OCI-LY7 (cell line): Measurements from ENCODE around the gene PLCXD1. TPM values are rescaled to one million over a fixed set of nuclear protein-coding genes. Genes with fewer than 3 reads are reported as not detected.
"Not testable (repeated sequence)": the region's sequence is repeated elsewhere in the genome, so short reads cannot be mapped to it uniquely, and the experiment has no call there.

Source experiments
- BruUV-seq: library from RNA; stranded (reverse); fragments of 400-500 nt; replicated peaks from 2 replicates; lab custom pipeline; 2021; lab: Mats Ljungman, UMichigan
- CTCF ChIA-PET: fragments of 300-600 bp; sonication (Branson Sonifier 250); formaldehyde crosslinking; loops from one replicate; lab custom pipeline; 2022; ENCODE audit warnings: antibody characterized with exemption; ENCODE audit not compliant: unreplicated experiment; lab: Charles Lee
- POLR2A ChIA-PET: fragments of 300-600 bp; sonication (Branson Sonifier 250); formaldehyde crosslinking; loops from one replicate; lab custom pipeline; 2022; ENCODE audit warnings: antibody characterized with exemption; lab: Charles Lee
- DNase-seq: peaks from one replicate; pipeline ENCODE4 v3.0.0-alpha.2; 2015; ENCODE audit warnings: low spot score
- H2AFZ ChIP-seq: fragments of 200-600 bp; sonication (generic), shearing (Covaris generic); 2 replicates; pipeline ENCODE4 v1.6.1; 2014; ENCODE audit warnings: mild to moderate bottlenecking, antibody characterized with exemption, low read length, moderate library complexity
- H3K27ac ChIP-seq: fragments of 200-600 bp; sonication (generic); 2 replicates; pipeline ENCODE4 v1.5.1; 2014; ENCODE audit warnings: mixed run types, low read depth, mild to moderate bottlenecking, moderate library complexity, low read length, inconsistent platforms; ENCODE audit not compliant: poor library complexity, severe bottlenecking
- H3K36me3 ChIP-seq: fragments of 200-600 bp; sonication (generic); 2 replicates; pipeline ENCODE4 v1.6.1; 2014; ENCODE audit warnings: mild to moderate bottlenecking, antibody characterized with exemption, low read length, moderate library complexity, mixed read lengths; ENCODE audit not compliant: insufficient read depth
- H3K4me1 ChIP-seq: fragments of 200-600 bp; sonication (generic); 2 replicates; pipeline ENCODE4 v1.5.1; 2014; ENCODE audit warnings: mild to moderate bottlenecking, low read length; ENCODE audit not compliant: insufficient read depth, poor library complexity, severe bottlenecking
- H3K4me2 ChIP-seq: fragments of 200-600 bp; sonication (generic); 2 replicates; pipeline ENCODE4 v1.6.1; 2014; ENCODE audit warnings: mild to moderate bottlenecking, low read length
- H3K4me3 ChIP-seq: fragments of 200-600 bp; sonication (generic); 2 replicates; pipeline ENCODE4 v1.5.1; 2014; ENCODE audit warnings: mild to moderate bottlenecking, low read depth, low read length; ENCODE audit not compliant: poor library complexity, severe bottlenecking
- H3K79me2 ChIP-seq: fragments of 200-600 bp; sonication (generic); 2 replicates; pipeline ENCODE4 v1.6.1; 2016; ENCODE audit warnings: low read depth, mild to moderate bottlenecking, low read length, moderate library complexity, mixed read lengths; ENCODE audit not compliant: insufficient read depth
- H3K9me2 ChIP-seq: fragments of 200-600 bp; sonication (generic); 2 replicates; pipeline ENCODE4 v1.6.1; 2016; ENCODE audit warnings: mild to moderate bottlenecking, low read length, mixed read lengths; ENCODE audit not compliant: insufficient read depth
- H3K9me3 ChIP-seq: fragments of 200-600 bp; sonication (generic); 2 replicates; pipeline ENCODE4 v1.6.1; 2014; ENCODE audit warnings: mild to moderate bottlenecking, mixed run types, low read length, mixed read lengths
- H4K20me1 ChIP-seq: fragments of 200-600 bp; sonication (generic); 2 replicates; pipeline ENCODE4 v1.6.1; 2014; ENCODE audit warnings: mild to moderate bottlenecking, antibody characterized with exemption, low read length, moderate library complexity, mixed read lengths; ENCODE audit not compliant: insufficient read depth
- EZH2phosphoT487 ChIP-seq: fragments of 200-600 bp; sonication (generic); IDR thresholded peaks from 2 replicates; pipeline ENCODE4 v1.6.1; 2018; ENCODE audit warnings: low read depth, borderline replicate concordance, mild to moderate bottlenecking, mixed run types, antibody characterized with exemption, low read length, moderate library complexity, mixed read lengths
- intact Hi-C: fragments of 100-400 bp; cut with micrococcal nuclease; formaldehyde crosslinking; loops from one replicate; pipeline ENCODE4 v1.10.0; 2022; ENCODE audit not compliant: unreplicated experiment
- total RNA-seq, 2 experiments: library from RNA; depleted of rRNA in 1 of 2; stranded (reverse); fragments of >200 nt in 1 of 2; shearing (Covaris generic) in 1 of 2; gene quantifications; 2 replicates each; pipeline ENCODE4 v1.2.3, GENCODE V29; 2014 to 2022
- TF ChIP-seq, protein P1 (sequence below): fragments of 200-600 bp; sonication (generic); conservative IDR thresholded peaks from 2 replicates; pipeline ENCODE4 v1.5.1; 2014; ENCODE audit warnings: mild to moderate bottlenecking, antibody characterized with exemption, low read length, moderate library complexity, mixed read lengths

PLCXD1 gene
- total RNA-seq, 2 experiments from 2014 or later: 86.0 to 133 TPM

DNA sequence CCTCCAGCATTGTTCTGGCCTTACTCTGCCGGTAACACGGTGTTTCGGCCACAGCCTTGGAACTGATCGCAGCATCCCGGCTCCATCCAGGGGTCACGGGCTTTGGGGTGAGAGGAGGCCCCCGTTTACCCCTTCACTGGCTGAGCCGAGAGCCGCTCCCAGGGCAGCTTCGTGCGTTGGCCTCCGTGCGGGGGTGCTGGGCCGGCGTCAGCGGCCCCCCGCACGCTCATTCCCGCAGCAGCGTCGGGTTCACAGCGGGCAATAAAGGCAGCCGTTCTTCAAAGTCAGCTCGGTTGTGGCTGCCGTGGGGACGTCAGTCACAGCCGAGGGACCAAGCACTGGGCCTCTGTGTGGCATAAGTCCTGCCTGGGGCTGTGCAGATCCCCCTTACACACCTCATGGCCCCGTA, 25.3 kb upstream of the PLCXD1 start:
- ChIA-PET POLR2A (no interaction called here), CTCF (no interaction called here)
- no peak overlapping the region for H2AFZ ChIP-seq
- intact Hi-C loops: no loop called here
- H3K36me3 ChIP-seq: no peaks in the 10 kb centered on the region
- no TSS peak for BruUV-seq
- H3K4me3 ChIP-seq: no peak overlapping the region
- TF ChIP-seq, protein P1, sequence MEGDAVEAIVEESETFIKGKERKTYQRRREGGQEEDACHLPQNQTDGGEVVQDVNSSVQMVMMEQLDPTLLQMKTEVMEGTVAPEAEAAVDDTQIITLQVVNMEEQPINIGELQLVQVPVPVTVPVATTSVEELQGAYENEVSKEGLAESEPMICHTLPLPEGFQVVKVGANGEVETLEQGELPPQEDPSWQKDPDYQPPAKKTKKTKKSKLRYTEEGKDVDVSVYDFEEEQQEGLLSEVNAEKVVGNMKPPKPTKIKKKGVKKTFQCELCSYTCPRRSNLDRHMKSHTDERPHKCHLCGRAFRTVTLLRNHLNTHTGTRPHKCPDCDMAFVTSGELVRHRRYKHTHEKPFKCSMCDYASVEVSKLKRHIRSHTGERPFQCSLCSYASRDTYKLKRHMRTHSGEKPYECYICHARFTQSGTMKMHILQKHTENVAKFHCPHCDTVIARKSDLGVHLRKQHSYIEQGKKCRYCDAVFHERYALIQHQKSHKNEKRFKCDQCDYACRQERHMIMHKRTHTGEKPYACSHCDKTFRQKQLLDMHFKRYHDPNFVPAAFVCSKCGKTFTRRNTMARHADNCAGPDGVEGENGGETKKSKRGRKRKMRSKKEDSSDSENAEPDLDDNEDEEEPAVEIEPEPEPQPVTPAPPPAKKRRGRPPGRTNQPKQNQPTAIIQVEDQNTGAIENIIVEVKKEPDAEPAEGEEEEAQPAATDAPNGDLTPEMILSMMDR: no peak
- no peak for TF ChIP-seq EZH2phosphoT487
- no peak overlapping the region for H3K27ac ChIP-seq
- H3K4me2 ChIP-seq: no peak overlapping the region
- H3K9me2 ChIP-seq: no peaks in the 10 kb centered on the region
- DNase-seq: no peak
- H4K20me1 ChIP-seq: no peaks in the 10 kb centered on the region
- H3K4me1 ChIP-seq: peaks cover 13% of the 10 kb centered on the region
- no peaks in the 10 kb centered on the region for H3K79me2 ChIP-seq
- no peaks in the 10 kb centered on the region for H3K9me3 ChIP-seq

DNA sequence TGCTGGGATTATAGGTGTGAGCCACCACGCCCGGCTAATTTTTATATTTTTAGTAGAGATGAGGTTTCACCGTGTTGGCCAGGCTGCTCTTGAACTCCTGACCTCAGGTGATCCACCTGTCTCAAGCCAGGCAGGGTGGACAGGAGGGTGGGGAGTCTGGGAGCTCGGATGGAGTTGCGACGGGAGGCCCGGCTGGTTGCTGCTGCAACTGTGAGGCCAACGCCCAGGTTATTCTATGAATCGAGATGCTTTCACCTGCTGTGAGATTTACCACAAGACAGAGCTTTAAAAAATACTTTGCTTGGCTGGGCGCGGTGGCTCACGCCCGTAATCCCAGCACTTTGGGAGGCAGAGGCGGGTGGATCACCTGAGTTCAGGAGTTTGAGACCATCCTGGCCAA, 24.1 kb upstream of the PLCXD1 start:
- H3K9me2 ChIP-seq, CTCF ChIA-PET, H3K4me2 ChIP-seq, intact Hi-C loops, H2AFZ ChIP-seq, POLR2A ChIA-PET, H4K20me1 ChIP-seq, H3K27ac ChIP-seq, H3K79me2 ChIP-seq, H3K4me3 ChIP-seq, BruUV-seq, H3K4me1 ChIP-seq, H3K9me3 ChIP-seq, DNase-seq, H3K36me3 ChIP-seq: not testable (repeated sequence)

DNA sequence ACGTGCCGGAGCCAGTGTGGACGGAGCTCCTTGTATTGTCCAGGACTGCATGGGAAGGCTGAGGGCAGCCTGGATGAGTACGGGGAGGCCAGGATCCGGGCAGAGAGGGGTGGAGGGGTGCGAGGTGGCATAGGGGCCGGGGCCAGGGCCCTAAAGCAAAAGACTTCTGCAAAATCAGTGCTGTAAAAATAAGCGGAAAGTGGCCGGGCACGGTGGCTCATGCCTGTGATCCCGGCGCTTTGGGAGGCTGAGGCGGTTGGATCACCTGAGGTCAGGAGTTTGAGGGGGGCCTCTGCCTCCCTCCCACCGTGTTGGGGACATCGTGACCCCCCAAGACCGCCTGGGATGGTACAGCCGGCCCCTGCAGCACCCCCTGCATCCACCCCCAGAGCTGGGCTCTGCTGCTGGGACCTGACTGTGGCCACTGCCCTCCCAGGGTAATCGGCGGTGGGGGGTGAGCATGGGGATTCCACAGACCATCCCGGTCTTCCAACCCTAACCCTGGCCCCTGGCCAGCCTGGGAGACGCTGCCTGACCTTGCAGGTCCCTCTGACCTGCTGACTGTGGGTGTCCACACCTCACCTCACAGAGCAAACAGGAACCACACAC, 23.4 kb upstream of the PLCXD1 start:
- no peaks in the 10 kb centered on the region for H3K9me2 ChIP-seq
- ChIA-PET CTCF (no interaction called here), POLR2A (no interaction called here)
- H3K9me3 ChIP-seq: no peaks in the 10 kb centered on the region
- no peaks in the 10 kb centered on the region for H3K79me2 ChIP-seq
- H3K36me3 ChIP-seq: no peaks in the 10 kb centered on the region
- no peak overlapping the region for H2AFZ ChIP-seq
- H3K4me3 ChIP-seq: no peak overlapping the region
- no peaks in the 10 kb centered on the region for H3K4me1 ChIP-seq
- DNase-seq: no peak
- intact Hi-C loops: no loop called here
- H4K20me1 ChIP-seq: no peaks in the 10 kb centered on the region
- BruUV-seq: no TSS peak
- TF ChIP-seq EZH2phosphoT487: no peak
- TF ChIP-seq, protein P1: no peak
- no peak overlapping the region for H3K27ac ChIP-seq
- no peak overlapping the region for H3K4me2 ChIP-seq
